Measurements from ENCODE around the gene FTO. TPM values are rescaled to one million over a fixed set of nuclear protein-coding genes. Genes with fewer than 3 reads are reported as not detected.

The FTO gene
- total and polyA plus RNA-seq, 2 of the 13 experiments (the other 11 are each of a cell fraction or from before 2014, with no cell fraction given), result 41.6 to 55.8 TPM

DNA sequence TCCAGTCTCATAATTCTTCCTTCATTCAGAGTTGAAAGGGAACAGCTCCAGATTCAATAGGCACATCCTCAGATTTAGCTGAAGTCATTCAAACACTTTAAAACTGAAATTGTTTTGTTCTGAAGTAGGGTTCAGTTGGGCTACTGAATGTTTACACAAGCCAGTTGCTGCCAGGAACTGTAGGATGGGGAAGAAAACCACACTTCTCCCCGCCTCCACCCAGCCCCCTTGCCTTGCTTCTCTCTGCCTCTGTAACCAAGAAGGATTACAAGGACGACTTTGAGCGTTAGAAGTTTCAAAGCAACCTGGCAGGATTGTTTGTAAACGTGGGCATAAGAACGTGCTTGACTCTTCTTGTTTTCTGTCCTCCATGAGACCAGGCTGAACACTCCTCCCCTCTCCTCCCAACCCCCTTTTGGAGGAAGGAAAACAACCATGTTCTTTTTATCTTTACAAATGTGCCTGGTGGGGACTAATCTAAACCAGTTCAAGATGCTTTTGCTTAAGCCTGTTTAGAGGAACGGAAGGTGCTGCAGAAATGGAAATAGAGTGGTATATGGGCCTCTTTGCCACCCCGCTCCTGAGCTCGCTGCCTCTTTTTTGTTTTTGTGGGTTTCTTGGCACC is 287.9 kb downstream of the FTO start (continued):
- TF ChIP-seq, protein P1, sequence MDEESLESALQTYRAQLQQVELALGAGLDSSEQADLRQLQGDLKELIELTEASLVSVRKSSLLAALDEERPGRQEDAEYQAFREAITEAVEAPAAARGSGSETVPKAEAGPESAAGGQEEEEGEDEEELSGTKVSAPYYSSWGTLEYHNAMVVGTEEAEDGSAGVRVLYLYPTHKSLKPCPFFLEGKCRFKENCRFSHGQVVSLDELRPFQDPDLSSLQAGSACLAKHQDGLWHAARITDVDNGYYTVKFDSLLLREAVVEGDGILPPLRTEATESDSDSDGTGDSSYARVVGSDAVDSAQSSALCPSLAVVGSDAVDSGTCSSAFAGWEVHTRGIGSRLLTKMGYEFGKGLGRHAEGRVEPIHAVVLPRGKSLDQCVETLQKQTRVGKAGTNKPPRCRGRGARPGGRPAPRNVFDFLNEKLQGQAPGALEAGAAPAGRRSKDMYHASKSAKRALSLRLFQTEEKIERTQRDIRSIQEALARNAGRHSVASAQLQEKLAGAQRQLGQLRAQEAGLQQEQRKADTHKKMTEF (CRISPR knock-in tag; IDR thresholded peaks at IDR 0.05), result 0 out of 2 replicates have a peak, but pooled peaks have one; percentile 23
- TF ChIP-seq, protein P2, sequence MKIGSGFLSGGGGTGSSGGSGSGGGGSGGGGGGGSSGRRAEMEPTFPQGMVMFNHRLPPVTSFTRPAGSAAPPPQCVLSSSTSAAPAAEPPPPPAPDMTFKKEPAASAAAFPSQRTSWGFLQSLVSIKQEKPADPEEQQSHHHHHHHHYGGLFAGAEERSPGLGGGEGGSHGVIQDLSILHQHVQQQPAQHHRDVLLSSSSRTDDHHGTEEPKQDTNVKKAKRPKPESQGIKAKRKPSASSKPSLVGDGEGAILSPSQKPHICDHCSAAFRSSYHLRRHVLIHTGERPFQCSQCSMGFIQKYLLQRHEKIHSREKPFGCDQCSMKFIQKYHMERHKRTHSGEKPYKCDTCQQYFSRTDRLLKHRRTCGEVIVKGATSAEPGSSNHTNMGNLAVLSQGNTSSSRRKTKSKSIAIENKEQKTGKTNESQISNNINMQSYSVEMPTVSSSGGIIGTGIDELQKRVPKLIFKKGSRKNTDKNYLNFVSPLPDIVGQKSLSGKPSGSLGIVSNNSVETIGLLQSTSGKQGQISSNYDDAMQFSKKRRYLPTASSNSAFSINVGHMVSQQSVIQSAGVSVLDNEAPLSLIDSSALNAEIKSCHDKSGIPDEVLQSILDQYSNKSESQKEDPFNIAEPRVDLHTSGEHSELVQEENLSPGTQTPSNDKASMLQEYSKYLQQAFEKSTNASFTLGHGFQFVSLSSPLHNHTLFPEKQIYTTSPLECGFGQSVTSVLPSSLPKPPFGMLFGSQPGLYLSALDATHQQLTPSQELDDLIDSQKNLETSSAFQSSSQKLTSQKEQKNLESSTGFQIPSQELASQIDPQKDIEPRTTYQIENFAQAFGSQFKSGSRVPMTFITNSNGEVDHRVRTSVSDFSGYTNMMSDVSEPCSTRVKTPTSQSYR (CRISPR knock-in tag; IDR thresholded peaks at IDR 0.05; ENCODE audit: borderline replicate concordance), result peak; percentile 47; the same call in 1 of the 2 replicates
- TF ChIP-seq, protein P3, sequence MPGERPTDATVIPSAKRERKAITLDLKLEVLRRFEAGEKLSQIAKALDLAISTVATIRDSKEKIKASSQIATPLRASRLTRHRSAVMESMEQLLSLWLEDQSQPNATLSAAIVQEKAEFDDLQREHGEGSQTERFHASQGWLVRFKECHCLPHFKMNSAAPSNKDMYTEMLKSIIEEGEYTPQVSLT (CRISPR knock-in tag; IDR thresholded peaks at IDR 0.05; ENCODE audit: borderline replicate concordance, low read depth), result no peak
- no peak for TF ChIP-seq SMAD3 (CRISPR knock-in tag; IDR thresholded peaks at IDR 0.05)
- TF ChIP-seq, protein P4, sequence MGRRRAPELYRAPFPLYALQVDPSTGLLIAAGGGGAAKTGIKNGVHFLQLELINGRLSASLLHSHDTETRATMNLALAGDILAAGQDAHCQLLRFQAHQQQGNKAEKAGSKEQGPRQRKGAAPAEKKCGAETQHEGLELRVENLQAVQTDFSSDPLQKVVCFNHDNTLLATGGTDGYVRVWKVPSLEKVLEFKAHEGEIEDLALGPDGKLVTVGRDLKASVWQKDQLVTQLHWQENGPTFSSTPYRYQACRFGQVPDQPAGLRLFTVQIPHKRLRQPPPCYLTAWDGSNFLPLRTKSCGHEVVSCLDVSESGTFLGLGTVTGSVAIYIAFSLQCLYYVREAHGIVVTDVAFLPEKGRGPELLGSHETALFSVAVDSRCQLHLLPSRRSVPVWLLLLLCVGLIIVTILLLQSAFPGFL (CRISPR knock-in tag; IDR thresholded peaks at IDR 0.05), result no peak
- TF ChIP-seq, protein P5, sequence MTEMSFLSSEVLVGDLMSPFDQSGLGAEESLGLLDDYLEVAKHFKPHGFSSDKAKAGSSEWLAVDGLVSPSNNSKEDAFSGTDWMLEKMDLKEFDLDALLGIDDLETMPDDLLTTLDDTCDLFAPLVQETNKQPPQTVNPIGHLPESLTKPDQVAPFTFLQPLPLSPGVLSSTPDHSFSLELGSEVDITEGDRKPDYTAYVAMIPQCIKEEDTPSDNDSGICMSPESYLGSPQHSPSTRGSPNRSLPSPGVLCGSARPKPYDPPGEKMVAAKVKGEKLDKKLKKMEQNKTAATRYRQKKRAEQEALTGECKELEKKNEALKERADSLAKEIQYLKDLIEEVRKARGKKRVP (CRISPR knock-in tag; IDR thresholded peaks at IDR 0.05), result no peak
- TF ChIP-seq, protein P6, sequence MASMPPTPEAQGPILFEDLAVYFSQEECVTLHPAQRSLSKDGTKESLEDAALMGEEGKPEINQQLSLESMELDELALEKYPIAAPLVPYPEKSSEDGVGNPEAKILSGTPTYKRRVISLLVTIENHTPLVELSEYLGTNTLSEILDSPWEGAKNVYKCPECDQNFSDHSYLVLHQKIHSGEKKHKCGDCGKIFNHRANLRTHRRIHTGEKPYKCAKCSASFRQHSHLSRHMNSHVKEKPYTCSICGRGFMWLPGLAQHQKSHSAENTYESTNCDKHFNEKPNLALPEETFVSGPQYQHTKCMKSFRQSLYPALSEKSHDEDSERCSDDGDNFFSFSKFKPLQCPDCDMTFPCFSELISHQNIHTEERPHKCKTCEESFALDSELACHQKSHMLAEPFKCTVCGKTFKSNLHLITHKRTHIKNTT (CRISPR knock-in tag; IDR thresholded peaks at IDR 0.05), result no peak
- TF ChIP-seq CBX1 (IDR thresholded peaks at IDR 0.05; ENCODE audit: low read depth), result peak; percentile 40
- TF ChIP-seq ERF (CRISPR knock-in tag; IDR thresholded peaks at IDR 0.05), result no peak
- TF ChIP-seq NFKB2 (CRISPR knock-in tag; IDR thresholded peaks at IDR 0.05; ENCODE audit: borderline replicate concordance), result no peak
- TF ChIP-seq TAF15 (IDR thresholded peaks at IDR 0.05; ENCODE audit: low read depth, low read length, poor library complexity, severe bottlenecking), result no peak
- no peak for TF ChIP-seq MIER2 (CRISPR knock-in tag; IDR thresholded peaks at IDR 0.05)
- no peak for TF ChIP-seq SP4 (CRISPR knock-in tag; IDR thresholded peaks at IDR 0.05)
- no peak for TF ChIP-seq ZNF484 (CRISPR knock-in tag; IDR thresholded peaks at IDR 0.05; ENCODE audit: borderline replicate concordance, low read depth)
- no peak for TF ChIP-seq ATF7 (IDR thresholded peaks at IDR 0.05)
- no peak for TF ChIP-seq ATF7 (CRISPR knock-in tag; IDR thresholded peaks at IDR 0.05)
- TF ChIP-seq ZNF292 (CRISPR knock-in tag; IDR thresholded peaks at IDR 0.05; ENCODE audit: borderline replicate concordance, low read depth), result no peak
- TF ChIP-seq TCF7L2 (IDR thresholded peaks at IDR 0.05; ENCODE audit: low read depth, low read length), result no peak
- no peak for TF ChIP-seq FOXA1 (IDR thresholded peaks at IDR 0.05)
- peak; percentile 36; the same call in 1 of the 2 replicates for TF ChIP-seq FOXA1 (CRISPR knock-in tag; IDR thresholded peaks at IDR 0.05)
- TF ChIP-seq ZNF282 (IDR thresholded peaks at IDR 0.05; ENCODE audit: partially characterized antibody), result no peak
- TF ChIP-seq, protein P7, sequence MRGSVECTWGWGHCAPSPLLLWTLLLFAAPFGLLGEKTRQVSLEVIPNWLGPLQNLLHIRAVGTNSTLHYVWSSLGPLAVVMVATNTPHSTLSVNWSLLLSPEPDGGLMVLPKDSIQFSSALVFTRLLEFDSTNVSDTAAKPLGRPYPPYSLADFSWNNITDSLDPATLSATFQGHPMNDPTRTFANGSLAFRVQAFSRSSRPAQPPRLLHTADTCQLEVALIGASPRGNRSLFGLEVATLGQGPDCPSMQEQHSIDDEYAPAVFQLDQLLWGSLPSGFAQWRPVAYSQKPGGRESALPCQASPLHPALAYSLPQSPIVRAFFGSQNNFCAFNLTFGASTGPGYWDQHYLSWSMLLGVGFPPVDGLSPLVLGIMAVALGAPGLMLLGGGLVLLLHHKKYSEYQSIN (CRISPR knock-in tag; IDR thresholded peaks at IDR 0.05; ENCODE audit: borderline replicate concordance), result no peak
